Measurements from ENCODE around the gene TRIM45.
A peak's percentile ranks its signal among the peaks of the same experiment; 100 is the strongest.

DNA sequence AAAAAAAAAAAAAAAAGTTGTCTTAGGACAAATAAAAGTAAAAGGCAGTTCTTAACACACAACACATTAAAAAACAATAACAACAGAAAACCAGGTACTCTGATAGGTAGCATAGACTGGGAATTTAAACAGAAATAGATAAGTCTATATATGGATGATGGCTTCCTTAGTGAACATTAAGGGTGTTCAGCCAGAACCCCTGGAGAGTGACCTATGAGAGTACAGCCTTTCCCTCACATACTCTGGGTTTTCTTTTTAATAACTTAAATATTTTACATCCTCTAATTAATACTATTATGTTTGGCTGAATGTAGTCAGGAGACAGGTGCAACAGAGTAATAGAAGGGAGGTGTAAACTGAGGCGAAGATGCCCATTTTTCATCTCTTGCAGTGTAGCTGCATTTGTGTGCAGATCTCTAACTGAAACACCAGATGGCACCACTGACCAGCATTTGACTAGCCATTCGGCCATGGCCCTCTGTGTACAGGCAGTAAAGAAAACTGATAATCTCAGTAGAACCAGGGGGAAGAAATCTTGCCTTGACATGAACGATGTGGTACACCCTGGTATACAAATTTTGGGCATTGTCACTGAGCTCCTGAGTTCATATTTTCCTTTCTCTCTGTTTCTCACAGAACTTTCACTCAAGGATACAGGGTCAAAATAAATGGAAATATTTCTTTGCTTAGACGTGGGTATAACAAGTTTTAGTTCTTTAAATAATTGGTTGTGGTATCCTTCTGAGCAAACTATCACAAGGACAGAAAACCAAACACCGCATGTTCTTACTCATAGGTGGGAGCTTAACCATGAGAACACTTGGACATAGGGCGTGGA is 53.8 kb downstream of the TRIM45 start:
- TF ChIP-seq, protein P1, sequence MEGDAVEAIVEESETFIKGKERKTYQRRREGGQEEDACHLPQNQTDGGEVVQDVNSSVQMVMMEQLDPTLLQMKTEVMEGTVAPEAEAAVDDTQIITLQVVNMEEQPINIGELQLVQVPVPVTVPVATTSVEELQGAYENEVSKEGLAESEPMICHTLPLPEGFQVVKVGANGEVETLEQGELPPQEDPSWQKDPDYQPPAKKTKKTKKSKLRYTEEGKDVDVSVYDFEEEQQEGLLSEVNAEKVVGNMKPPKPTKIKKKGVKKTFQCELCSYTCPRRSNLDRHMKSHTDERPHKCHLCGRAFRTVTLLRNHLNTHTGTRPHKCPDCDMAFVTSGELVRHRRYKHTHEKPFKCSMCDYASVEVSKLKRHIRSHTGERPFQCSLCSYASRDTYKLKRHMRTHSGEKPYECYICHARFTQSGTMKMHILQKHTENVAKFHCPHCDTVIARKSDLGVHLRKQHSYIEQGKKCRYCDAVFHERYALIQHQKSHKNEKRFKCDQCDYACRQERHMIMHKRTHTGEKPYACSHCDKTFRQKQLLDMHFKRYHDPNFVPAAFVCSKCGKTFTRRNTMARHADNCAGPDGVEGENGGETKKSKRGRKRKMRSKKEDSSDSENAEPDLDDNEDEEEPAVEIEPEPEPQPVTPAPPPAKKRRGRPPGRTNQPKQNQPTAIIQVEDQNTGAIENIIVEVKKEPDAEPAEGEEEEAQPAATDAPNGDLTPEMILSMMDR (IDR thresholded peaks at IDR 0.05) = peak; percentile 53 to 89 (median 86)
- no peak for TF ChIP-seq POLR2A (IDR thresholded peaks at IDR 0.05)
